Hepatic stellate cell (primary cell): ENCODE measurements around the gene KLF3.
A peak's percentile ranks its signal among the peaks of the same experiment; 100 is the strongest.

Experiments used
- DNase-seq: peaks from one replicate; pipeline ENCODE4 v3.0.0; 2011; ENCODE audit warnings: low spot score

KLF3 gene

DNA sequence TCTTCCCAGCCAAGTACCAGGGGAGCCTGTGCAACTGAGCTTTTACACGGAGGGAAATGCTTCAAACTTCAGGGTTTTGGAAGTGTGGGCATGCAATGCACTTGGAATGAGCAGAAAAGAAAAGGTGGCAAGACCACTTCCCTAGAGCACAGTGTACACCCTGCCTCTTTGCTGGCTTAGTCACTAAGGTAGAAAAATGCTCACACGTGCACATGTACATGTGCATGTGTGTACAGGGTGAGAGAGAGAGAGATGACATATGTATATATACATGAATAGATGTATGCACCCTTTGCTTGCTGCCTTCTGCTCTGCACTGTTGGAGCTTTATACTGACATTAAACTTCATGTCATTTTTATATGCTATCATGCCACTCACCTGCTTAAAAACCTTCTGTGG, 7.9 kb upstream of the KLF3 start:
- DNase-seq, result no peak

DNA sequence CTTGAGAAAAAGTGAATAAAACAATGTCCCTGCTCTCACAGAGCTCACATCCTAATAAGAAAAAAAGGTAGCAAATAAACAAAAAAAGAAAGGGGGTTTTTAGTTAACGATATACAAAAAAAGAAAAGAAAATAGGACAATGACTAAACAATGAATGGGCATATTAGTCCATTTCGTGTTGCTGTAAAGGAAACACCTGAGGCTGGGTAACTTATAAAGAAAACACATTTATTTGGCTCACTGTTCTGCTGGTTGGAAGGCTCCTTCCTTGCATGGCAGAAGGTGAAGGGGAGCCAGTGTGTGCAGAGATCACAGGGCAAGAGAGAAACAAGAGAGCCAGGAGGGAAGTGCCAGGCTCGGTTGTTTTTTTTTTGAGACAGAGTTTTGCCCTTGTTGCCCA, 4.7 kb upstream of the KLF3 start:
- no peak for DNase-seq

- DNase-seq, result no peak
Observed at GRCh38 chr4:38660838-38661237, 3.2 kb upstream of the KLF3 start.

GRCh38 chr4:38661371-38661770, 2.6 kb upstream of the KLF3 start:
- no peak for DNase-seq

- no peak for DNase-seq
Observed at GRCh38 chr4:38662522-38663089, 1.4 kb upstream of the KLF3 start.

- no peak for DNase-seq
Observed at GRCh38 chr4:38663090-38663800, 754 bp upstream of the KLF3 start.

DNA sequence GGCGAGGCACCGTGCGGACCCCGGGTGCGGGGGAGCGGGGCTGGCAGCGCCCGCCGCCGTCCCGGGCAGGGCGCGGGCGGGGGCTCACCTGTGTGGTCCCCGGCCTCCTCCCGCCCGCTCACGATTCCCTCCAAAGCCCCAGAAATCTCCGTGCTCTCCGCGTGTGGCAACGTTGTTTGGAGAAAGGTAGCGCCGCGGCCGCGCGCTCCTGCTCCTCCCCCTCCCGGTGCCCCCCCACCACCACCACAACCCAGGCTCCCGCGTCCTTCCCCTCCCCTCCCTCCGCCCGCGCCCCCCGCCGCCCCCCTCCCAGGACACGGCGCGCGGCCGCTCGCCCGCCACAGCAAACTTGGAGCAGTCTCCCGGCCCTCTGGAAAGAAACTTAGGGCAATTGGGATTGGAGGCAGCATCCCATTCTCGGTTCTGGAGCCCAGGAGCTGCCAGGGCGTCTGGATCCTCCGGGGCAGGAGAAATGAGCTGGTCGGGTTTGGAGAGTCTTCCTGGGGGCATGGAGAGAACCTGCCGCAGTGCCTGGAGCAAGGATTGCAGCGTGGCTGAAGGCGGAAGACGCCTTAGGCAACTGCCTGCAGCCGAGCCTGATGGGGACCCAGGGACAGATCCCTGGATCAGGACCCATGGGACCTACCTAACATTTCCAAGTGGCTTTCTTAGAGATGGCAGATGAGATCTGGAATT, 855 bp downstream of the KLF3 start:
- peak; percentile 44 for DNase-seq

DNA sequence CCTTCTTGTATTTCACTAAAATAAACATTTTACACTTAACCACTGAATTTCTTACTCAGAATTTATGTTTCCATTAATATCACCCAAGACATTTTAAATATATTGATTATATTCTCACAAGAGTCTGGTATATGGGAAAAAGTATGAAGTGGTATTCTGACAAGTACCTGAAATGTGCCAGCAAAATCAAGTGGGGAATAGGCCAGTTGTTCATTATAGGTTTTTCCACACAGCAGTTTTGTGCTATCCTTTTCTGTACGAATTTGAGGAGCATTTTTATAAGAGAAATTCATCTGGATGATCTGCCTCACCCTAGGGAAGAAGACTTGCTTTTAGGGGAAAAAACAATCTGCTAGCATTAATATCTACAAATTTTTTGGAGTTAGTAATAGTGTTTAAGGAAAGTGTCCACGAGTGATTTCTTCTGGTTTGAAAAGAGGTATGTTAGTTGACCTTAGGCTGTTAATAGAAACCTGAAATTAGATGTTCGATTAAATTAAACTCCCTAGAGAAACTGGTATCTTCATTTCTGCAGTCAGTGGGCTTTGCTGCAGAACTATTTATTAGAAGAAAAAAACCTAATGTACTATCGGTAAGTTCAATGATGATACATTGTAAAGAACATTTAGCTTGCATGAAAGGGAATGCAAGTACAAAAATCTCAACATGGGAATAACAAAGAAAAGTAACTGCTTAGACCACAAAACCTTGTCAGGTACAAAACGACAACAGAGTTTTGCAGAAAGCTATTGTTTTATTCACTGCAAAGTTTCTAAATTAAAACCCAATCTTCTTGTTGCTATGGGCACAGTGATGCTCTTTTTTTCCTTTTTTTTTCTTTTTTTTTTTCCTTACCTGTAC, 1.8 kb downstream of the KLF3 start:
- no peak for DNase-seq

DNA sequence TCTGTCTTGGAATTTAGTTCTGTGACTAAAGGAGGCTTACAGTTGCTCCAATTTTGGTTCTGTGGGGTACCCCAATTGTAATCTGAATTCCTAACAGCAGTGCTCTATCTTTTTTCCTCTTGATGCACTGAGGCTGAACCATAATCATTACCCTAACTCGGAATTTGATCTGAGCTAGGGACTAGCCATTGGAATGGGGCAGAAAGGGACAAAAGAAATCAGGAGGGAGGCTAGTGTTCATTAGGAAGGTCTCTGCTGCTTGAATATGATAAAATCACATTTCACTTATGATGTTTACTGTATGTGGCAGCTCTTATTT, 2.7 kb downstream of the KLF3 start:
- no peak for DNase-seq

DNA sequence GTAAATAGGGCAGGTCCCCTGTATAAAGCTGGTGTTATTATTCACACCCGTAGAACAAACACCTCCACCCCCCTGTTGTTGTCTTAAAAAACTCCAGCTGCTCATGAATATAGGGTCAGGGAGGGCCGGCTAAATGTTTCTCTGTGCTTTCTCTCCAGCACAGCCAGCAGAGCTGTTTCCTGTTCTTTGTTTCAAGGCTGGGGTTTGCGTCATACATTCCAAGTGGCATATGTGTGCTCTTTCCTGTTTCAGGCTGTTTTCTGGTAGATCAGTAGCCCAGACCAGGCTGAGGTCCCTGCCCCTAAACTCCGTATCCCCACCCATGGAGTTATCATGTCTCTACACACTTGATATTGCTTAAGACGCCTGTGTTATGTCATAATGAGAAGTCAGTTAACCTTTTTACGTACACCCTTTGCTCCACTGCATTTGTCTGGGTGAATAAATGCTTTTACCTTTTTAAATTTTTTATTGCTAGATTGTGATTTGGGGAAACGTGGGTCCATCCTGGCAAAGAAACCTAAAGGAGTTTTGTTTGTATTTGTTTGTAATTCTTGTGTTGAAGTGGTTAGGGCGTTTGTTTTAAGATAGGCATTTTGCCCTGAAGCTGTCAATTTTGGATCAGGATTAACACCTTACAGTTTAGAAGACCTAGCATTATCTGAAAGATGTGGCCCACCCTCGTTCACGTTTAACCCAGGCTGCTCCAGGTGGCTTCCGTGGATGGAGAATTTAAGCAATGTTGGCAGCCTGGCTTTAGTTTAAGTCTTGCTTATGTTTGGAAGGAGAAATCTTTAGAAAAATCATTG, 3.3 kb downstream of the KLF3 start:
- peak; percentile 88 for DNase-seq

GRCh38 chr4:38668203-38668971, 4.4 kb downstream of the KLF3 start:
- no peak for DNase-seq

DNA sequence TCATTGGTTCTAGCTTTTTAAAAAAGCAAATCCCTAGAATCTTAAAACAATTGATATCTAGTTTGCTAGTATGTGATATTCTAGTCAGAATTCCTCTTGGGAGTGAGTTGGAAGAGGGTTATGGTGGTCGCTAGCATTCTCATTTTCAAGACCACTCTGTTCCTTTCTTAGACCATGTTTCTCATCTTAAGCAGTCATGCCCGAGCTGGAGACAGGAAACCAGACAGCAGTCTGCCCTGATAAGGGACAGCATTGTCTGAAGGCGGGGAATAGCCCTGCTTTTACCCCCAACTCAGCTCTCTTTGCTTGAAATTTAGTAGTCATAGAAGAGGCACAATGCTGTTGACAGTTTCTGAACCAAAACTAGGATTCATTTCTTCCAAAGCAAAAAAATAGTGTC, 5.2 kb downstream of the KLF3 start:
- DNase-seq, result no peak

GRCh38 chr4:38670109-38670901, 6.3 kb downstream of the KLF3 start:
- no peak for DNase-seq

- no peak for DNase-seq
Observed at GRCh38 chr4:38670939-38671591, 7.1 kb downstream of the KLF3 start.

GRCh38 chr4:38671592-38671940, 7.6 kb downstream of the KLF3 start:
- no peak for DNase-seq

DNA sequence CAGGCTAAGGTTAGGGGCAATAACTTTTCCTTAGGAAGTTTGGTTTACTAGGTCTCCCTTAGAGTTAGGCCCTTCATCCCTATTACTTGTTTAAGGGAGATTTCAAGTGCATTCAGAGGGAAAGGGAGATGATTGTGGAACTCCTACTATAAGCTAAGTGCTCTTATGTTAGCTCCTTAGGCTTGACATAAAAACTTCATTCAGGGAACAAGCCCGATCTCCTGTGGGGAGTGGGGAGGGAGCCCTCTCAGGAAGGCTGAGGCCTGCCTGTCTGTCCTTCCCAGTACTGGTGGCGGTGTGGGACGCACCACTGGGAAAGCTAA, 8.0 kb downstream of the KLF3 start:
- DNase-seq, result no peak

- DNase-seq, result no peak
Observed at GRCh38 chr4:38672397-38673129, 8.6 kb downstream of the KLF3 start.

- peak; percentile 50 for DNase-seq
Observed at GRCh38 chr4:38673130-38673978, 9.4 kb downstream of the KLF3 start.
